RPMI7951 (cell line): Measurements from ENCODE around the gene PM20D2. TPM values are rescaled to one million over a fixed set of nuclear protein-coding genes. Genes with fewer than 3 reads are reported as not detected.
"Not testable (repeated sequence)": the region's sequence is repeated elsewhere in the genome, so short reads cannot be mapped to it uniquely, and the experiment has no call there.

Source experiments
- DNase-seq: peaks from one replicate; pipeline ENCODE4 v3.0.0-alpha.2; 2012; ENCODE audit warnings: low read depth
- total RNA-seq: library from RNA; depleted of rRNA; stranded (reverse); fragments of >200 nt; shearing (Covaris generic); gene quantifications from 2 replicates; pipeline ENCODE4 v1.2.3, GENCODE V29; 2014; rRNA removed

PM20D2 gene, protein sequence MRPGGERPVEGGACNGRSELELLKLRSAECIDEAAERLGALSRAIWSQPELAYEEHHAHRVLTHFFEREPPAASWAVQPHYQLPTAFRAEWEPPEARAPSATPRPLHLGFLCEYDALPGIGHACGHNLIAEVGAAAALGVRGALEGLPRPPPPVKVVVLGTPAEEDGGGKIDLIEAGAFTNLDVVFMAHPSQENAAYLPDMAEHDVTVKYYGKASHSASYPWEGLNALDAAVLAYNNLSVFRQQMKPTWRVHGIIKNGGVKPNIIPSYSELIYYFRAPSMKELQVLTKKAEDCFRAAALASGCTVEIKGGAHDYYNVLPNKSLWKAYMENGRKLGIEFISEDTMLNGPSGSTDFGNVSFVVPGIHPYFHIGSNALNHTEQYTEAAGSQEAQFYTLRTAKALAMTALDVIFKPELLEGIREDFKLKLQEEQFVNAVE
- 8.1 and 8.7 TPM in 2 replicates for total RNA-seq

DNA sequence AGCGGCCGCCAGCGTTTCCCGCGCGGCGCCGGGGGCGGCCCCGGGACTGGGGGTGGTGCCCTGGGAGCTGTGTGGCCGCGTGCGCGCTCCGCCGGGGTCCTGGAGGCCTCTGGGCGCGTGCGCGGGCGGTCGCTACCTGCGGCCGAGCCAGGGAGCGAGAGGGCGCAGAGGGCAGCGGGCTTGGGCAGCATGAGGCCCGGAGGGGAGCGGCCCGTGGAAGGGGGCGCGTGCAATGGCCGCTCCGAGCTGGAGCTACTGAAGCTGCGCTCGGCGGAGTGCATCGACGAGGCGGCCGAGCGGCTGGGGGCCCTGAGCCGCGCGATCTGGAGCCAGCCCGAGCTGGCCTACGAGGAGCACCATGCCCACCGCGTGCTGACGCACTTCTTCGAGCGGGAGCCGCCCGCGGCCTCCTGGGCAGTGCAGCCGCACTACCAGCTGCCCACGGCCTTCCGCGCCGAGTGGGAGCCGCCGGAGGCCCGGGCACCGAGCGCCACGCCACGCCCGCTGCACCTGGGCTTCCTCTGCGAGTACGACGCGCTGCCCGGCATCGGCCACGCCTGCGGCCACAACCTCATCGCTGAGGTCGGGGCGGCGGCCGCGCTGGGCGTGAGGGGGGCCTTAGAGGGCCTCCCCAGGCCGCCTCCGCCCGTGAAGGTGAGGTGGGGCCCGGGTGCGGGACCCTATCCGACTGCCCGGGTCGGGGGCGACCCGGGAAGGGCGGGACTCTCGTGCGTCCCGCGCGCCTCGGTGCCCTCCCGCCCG lies at the start of gene PM20D2:
Gene PM20D2 (plus strand): TSS at position 100 of the 762 bp plus-strand sequence. CDS start 90 bp downstream, at position 190.
- DNase-seq = peak; percentile 51

DNA sequence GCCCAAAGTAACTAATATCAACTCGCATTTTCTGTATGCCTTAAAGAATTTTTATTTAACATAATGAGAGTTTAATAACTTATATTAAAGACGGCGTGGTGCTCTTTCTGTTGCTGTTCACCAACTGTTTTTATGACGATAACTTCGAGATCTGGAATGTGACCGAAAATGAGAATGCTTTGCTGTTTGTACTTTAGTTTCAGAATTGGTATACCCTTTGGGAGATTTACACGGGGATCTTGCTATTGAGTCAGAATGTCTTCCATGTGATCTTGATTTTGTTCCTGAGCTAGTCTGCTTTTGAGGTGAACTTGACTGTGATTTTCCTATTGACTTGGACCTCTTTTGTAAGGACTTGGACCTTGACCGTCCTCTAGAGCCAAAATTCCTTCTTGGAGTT lies 47.4 kb upstream of the PM20D2 start:
- DNase-seq = no peak

DNA sequence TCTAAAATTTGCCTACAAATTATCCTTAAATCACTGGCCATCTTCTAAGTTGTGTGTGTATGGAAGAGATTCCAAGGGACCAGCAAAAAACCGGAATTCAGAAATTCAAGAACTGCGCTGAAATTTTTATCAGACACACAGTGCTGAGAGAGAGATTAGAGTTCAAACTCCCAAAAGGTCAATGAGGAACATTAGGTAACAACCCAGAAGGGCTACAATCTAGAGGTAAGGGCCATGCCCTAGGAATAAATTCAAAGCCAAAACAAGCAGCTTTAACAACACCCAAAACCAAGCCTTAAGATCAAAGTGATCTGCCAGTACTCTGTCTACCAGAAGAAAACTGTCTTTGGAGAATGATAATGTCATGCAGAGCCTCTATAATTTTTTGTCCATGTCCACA lies 45.7 kb upstream of the PM20D2 start:
- no peak for DNase-seq

DNA sequence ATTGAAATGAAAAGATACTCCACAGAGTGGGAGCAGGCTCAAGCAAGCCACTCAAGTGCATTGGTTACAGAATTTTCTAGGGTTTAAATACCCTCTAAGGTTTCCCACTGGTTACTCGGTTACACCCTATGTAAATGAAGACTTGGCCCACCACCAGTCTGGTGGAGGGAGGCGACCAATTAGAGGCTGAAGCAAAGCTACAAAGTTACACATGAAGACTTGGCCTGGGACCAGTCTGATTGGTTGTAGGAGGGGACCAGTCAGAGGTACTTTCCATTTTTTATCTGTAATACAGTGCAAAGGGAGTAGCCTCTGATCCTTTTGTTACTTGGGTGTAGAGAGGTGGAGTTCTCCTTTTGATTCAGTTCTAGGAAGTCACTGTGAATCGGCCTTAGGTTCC lies 35.6 kb upstream of the PM20D2 start:
- no peak for DNase-seq

DNA sequence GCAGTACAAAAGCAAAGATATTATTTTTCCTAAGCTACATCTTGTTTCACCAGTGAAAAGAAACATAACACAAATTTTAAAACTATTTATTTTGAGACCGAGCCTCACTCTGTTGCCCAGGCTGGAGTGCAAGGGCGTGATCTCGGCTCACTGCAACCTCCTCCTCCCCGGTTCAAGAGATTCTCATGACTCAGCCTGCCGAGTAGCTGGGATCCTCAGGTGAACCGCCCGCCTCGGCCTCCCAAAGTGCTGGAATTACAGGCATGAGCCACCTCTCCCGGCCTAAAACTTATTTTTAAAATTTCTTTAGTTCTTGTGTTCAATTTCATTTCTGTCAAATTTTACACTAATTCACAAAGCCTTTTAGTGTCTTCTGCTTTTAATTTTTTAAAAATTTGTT lies 33.9 kb upstream of the PM20D2 start:
- DNase-seq = no peak

DNA sequence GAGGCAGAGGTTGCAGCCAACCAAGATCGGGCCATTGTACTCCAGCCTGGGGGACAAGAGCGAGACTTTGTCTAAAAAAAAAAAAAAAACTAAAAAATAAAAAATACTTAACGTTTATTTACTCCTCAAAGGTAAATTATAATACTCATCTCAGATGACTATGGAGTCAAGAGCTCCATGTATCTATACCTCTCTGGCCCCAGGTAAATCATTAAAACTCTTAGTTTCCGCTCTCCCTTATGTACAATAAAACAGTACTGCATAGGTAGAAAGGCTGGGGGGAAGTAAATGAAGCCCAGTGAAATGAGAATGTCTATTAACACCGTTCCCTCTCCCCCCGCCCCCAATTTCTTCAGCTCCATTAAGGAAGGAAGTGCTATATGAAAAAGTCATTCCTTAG lies 29.2 kb upstream of the PM20D2 start:
- no peak for DNase-seq

DNA sequence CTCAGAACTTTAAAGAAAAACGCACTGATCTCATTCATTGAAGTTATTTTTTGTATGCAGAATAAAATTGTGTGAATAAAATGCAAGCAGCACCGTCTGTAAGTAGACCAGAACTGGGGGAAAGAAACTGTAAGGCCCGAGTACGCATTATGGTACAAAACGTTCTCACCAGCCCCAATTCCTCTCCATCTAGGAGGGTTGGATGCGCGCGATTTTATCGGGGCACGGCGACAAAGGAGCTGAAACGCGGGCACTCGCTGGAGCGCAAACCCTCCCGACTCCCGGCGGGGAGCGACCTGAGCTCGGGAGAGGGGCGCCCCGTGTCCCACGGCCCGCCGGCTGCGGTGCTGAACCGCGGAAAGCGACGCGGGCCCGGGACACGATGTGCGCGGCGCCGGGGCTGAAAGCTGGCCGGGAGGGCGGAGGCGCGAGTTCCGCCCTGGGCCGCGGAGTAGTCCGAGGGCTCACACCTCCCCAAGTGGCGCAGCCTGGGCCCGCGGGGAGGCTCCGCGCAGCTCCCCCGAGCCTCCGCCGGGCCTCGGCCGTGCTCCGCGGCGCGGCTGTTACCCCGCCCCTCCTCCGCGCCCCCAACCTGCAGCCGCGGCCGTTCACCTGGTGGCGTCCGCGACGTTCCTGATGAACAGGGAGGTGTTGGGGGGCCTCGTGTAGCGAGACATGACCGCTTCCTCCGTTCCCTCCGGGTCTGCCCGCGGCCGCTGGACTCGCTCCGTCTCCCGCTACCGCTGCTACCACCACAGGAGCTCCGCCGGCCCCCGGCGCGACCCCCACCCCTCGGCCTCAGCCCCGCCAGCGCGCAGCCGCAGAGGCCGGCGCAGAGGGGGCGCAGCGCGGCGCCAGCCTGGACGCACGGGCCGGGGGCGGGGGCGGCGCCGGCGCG lies 28.4 kb upstream of the PM20D2 start, which contains the start of gene SRSF12:
Gene SRSF12 (minus strand): TSS at position 861 of the 898 bp plus-strand sequence. CDS start 184 bp downstream, at position 677.
- DNase-seq = peak; percentile 9

DNA sequence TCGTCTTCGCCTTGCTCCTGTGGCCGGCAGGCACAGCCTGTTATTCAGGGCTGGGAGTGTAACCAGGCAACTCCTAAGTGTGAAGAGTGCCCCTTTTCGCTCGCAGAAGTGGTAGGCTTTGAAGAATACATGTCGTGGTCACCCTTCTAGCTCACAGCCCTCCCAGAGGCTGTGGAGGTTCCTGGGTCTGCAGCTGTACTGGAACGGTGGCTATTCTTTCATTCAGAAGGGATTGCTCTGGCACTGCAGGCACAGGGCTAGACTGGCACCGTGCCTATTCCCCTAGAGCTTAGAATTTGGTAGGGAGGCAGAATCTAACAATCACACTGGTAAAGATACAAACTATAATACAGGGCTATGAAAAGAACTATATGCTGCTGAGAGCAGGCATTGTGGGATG lies 26.9 kb upstream of the PM20D2 start:
- no peak for DNase-seq

DNA sequence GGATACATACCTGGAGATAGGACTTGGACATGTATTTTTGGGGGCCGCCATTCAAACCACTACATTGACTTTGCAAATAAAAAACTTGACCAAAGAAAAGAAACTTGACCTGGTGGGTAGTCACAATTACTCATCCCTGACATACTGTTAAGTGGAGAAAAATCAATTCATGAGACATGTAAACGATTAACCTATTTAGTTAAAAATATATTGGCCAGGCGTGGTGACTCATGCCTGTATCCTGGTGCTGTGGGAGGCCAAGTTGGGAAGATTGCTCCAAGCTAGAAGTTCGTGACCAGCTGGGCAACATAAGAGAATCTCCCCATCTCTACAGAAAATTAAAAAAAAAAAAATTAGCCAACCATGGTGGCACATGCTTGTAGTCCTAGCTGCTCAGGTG lies 25.5 kb upstream of the PM20D2 start:
- peak; percentile 67 for DNase-seq

DNA sequence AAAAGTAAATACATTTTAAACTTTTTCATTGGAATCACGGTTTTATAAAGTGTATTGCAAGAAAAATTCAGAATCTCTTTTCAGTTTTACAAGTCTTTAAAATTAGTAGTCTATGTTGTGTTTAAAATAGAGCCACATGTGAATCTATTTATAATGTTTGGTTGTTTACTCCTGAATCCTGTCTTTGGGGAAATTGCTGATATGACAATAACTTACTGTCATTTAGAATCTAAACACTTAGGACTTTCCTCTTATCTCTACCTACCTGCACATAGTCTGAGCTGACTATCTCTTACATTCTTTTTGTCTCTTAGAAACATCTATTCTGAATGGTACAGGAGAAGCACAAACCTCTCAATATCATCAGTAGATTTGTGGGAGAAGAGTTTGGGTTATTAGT lies 23.9 kb upstream of the PM20D2 start:
- DNase-seq = no peak

DNA sequence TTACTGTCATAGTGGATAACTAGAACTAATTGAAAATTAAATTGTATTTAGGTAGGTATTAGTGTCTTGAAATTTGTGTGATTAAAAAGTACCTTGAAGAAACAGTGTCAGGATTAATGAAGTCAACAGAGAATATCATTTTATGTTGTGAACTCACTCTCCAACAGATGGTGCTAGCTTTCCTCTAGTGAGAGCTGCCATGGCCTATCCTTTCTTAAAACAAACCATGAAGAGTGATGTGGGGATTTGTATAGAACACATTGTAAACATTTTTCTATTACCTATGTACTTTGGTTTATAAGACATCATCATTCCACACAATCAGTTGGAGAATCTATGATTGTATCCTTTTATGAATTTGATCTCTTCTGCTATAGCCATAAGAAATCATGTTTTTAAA lies 23.2 kb upstream of the PM20D2 start:
- peak; percentile 23 for DNase-seq

DNA sequence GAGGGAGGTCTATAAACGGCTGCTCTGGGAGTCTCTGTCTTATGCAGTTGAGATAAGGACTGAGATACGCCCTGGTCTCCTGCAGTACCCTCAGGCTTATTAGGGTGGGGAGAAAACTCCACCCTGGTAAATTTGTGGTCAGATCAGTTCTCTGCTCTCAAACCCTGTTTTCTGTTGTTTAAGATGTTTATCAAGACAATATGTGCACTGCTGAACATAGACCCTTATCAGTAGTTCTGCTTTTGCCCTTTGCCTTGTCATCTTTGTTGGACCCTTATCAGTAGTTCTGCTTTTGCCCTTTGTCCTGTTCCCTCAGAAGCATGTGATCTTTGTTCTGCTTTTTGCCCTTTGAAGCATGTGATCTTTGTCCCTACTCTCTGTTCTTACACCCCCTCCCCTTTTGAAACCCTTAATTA lies 17.6 kb upstream of the PM20D2 start:
- not testable (repeated sequence) for DNase-seq

DNA sequence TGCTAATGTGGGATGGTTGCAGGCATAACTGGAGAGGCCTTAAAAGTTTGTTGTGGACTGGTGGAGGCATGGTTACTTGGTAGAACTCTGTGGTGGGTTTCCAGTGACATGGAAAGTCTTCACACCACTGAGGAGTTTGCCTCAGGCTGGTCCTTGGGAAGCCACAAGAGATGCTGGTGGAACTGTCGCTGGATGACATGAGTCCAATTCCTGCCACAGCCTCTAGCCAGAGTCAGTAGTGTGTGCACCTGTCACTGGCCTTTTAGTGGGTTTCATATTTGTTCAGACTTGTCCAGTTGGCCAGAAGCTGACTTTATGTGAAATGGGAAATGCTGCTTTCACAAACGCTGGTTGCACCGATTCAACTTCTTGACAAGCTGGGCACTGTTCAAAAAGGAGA lies 14.3 kb upstream of the PM20D2 start:
- no peak for DNase-seq

DNA sequence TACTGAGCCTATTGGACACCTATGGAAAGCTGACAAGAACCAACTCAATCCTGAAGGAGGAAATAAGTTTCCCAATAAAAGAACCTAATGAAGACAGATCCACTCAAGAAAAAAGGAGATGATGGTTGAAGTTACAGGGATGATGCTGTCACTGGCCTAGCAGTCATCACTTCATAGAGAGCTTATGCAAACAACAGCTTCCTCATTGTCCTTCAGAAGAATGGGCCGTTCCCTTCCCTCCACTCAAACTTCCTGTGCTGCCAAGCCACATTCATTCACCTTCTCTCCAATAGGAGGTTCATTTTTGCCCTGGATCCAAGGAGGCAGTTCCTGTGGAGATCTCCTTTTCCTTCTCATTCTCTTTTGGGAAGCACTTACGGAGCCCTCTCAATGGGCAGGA lies 13.8 kb upstream of the PM20D2 start:
- no peak for DNase-seq

DNA sequence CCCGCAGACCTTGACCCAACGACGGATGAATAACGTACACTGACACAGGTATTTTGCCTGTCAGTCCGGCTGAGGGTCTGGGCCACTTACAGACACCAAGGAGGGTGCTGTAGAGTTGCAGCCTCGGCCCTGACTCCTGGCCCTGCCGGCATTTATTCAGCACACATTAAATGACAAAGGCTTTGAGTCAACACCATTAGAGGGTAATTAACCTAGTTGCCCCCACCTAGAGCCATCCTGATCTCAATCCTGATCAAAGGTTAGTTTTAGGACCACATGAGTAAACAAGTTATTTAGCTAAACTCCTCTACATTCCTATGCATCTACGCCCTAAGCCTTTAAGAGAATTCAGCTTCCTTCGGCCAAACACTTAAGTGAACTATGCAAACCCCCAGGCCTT lies 11.9 kb upstream of the PM20D2 start:
- DNase-seq = no peak

DNA sequence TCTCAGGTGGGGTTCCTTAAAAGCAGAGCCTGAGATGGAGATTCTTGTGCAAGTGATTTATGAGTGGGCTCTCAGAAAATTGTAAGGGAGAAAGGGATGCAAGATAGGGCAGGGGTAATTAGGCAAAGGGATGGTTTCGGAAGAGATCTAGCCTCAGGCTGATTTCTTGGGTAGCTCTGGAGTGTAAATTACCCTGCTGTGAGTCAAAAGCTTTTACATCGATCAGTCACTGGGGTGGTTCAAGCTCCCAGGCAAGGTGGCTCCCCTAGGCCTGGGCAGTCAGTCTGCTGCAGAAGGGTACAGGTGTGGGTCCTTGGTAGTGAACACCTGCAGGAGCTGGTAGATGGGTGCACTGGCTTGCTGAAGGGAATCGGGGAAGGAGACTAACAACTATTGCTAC lies 11.1 kb upstream of the PM20D2 start:
- DNase-seq = no peak

DNA sequence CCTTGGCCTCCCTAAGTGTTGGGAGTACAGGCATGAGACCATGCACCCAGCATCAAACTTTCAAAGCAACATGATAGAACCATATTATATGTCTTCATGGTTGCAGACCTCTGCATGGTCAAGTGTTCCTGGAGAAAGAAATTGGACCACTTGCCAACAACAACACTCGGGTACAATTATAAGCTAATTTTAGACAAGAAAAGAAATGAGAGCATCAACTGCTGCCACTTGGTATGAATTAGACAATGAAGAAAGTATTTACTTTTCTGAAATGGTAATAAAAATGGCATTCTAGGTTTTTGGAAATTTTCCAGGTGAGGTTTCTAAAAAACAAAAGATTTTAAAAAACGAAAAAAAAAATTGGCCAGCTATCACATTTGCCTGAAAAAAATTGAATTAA lies 7.7 kb upstream of the PM20D2 start:
- no peak for DNase-seq

DNA sequence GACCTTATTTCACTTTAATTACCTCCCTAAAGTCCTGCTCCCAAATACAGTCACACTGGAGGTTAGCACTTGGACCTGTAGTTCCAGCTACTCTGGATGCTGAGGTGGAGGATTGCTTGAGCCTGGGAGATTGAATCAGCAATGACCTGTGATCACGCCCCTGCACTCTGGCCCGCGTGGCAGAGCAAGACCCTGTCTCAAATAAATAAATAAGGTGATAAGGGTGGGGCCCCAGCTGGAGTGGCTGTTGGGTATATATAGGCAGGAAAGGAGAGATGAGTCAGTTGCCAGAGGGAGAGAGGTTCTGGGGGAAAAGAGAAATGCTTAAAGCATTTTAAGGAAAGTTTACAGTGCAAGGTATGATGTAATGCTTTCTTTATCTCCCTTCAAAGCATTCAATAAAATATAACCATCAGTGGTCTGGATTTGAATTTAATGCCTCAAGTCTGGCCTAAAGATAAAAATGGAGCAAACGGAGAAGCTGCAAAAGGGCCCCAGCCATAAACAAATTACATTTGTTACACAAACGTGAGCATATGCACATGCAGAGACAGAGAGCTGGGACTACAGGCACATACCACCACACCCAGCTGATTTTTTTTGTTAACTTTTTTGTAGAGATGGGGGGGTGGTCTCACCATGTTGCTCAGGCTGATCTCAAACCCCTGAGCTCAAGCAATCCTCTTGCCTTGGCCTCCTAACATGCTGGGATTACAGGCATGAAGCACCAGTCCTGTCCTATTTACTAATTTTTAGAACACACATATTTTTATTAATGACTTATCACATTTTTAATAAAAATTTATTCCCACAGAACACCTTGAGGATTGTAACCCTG lies 6.1 kb upstream of the PM20D2 start:
- peak; percentile 24 for DNase-seq

DNA sequence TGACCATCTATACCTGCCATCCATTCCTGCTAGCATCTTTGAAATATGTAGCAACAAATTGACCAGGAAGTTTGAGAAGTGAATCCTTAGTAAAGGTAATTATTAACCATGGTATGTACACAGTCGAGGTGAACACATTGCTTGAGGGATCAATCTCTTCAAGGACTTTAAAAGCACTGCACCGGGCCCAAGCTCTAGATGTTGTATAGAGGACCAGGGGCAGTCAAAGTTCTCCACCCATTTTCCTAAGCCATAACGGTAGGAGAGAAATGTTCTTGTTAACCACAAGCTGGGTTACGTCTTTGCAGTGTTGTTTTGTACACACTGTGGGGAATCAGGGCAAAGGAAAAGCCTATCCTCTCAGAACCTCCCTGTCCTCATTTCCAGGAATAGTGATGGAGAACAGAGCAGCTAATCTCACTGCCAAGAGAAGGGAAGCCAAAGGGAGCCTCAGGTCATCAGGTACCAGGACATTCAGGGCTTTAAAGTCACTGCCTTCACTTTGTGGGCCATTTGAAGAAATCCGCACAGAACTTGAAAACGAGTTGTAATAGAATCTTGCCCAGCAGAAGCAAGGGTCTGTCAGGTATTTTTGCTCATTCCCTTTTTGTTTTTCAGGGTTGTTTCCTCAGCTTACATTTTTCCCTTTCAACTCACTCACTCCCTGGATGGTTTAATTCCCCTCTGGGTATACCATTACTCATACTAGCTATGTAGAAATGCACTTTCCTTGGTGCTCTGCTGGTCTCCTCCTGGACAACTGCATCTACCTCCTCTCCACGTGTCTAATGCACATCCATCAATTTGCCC lies 5.3 kb upstream of the PM20D2 start:
- no peak for DNase-seq

DNA sequence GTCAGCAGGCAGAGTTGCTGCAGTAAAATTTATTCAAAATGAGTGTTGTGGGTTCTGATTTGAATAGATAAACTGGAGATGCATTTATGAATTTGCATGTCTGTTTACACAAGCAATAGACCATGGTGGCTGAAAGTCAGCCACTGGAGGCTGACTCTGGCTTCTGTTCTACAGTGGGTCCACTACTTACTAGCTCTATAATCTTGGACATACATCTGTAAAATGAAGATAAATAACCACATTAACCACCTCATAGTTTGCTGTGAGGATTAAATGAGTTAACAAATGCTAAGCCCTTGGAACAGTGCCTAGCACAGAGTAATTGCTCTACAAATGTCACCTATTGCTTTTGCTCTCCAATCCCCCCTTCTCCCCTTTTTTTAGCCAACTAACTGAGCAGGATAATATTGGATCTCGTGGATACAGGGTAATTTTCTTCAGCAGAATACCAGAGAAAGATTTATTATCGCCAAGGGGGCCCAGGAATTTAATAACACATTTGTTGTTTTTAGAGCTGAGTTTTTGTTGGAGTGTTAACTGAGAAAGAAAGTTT lies 1.4 kb upstream of the PM20D2 start:
- no peak for DNase-seq
